ENCODE data around the gene FAM50A. TPM values are rescaled to one million over a fixed set of nuclear protein-coding genes. Genes with fewer than 3 reads are reported as not detected.

FAM50A gene
- total and polyA plus RNA-seq, 2 of the 4 experiments (the other 2 are of a cell fraction), result 46.4 to 119 TPM

GRCh38 chrX:154478728-154479622 lies 35.0 kb downstream of the FAM50A start, which contains the start of gene LAGE3:
Gene LAGE3 (minus strand): TSS chrX:154479281. CDS start chrX:154478915, 366 bp downstream.
- H2BK20ac ChIP-seq (ENCODE audit: low read depth, low read length), result no peak within 1 kb of the TSS
- peak within 1 kb of the TSS; percentile 80; the same call in 1 of the 2 replicates for H3K23ac ChIP-seq (ENCODE audit: low read depth, low read length)
- peak within 1 kb of the TSS; percentile 82 for H2AK9ac ChIP-seq (replicated peaks; ENCODE audit: low read depth, low read length, poor library complexity)
- H3K4me3 ChIP-seq (ENCODE audit: insufficient read depth, low read depth, low read length), result peak within 1 kb of the TSS; percentile 52
- H4K5ac ChIP-seq (ENCODE audit: low read depth, low read length), result peak within 1 kb of the TSS; percentile 47
- WGBS, 2 experiments (ENCODE audit: extremely low coverage in 2 of 2, insufficient read length in 1 of 2), result 31% methylated on average over 37 of the region's 85 CpGs; no CpG with 5 or more reads in 1 of the 2 experiments
- peak within 1 kb of the TSS; percentile 60 for H2AK5ac ChIP-seq (ENCODE audit: low read depth, low read length)
- ChIA-PET CTCF (no interaction called here), POLR2A (ENCODE audit: unreplicated experiment) (interaction anchor here (0.6 to 0.8 kb wide), 2 partner anchors 12 to 81 kb away, joined by 3 read pairs; no protein-coding TSS in a partner anchor)
- in situ Hi-C loops (cut with MboI; ENCODE audit: low sequenced_read_pairs) (no loop called here), dilution Hi-C loops (cut with HindIII; ENCODE audit: low sequenced_read_pairs, unreplicated experiment) (no loop called here), intact Hi-C loops (cut with micrococcal nuclease) (no loop called here)
- no peaks in the 10 kb centered on the region for H3K9me3 ChIP-seq (ENCODE audit: control insufficient read depth, insufficient read depth, low read length)
- H3K14ac ChIP-seq (replicated peaks; ENCODE audit: low read depth, low read length), result peak within 1 kb of the TSS; percentile 44
- peak; percentile 95 for ATAC-seq (ENCODE audit: low read depth)
- H2AFZ ChIP-seq (replicated peaks; ENCODE audit: low read length, poor library complexity), result peak within 1 kb of the TSS; percentile 93
- no peaks in the 10 kb centered on the region; the same call in 1 of the 2 replicates for H4K20me1 ChIP-seq (ENCODE audit: insufficient read depth, low read length)
- BruUV-seq (replicated peaks), result no TSS peak
- peak; percentile 84 for DNase-seq
- H2BK120ac ChIP-seq (ENCODE audit: low read depth, low read length), result peak within 1 kb of the TSS; percentile 77; the same call in 1 of the 2 replicates
- H3K4me1 ChIP-seq (ENCODE audit: control insufficient read depth, insufficient read depth, low read length), result no peaks in the 10 kb centered on the region
- peak within 1 kb of the TSS; percentile 18 for H2BK5ac ChIP-seq (ENCODE audit: low read depth, low read length, poor library complexity, severe bottlenecking)
- H3K36me3 ChIP-seq (ENCODE audit: control insufficient read depth, insufficient read depth, low read length), result peaks cover 3% of the 10 kb centered on the region; the same call in 1 of the 2 replicates
- H3K4ac ChIP-seq (ENCODE audit: low read depth, low read length), result peak within 1 kb of the TSS; percentile 64
- peak within 1 kb of the TSS; percentile 78 for H3K27ac ChIP-seq (ENCODE audit: insufficient read depth, low read length)
- no peaks in the 10 kb centered on the region for H3K27me3 ChIP-seq (ENCODE audit: control insufficient read depth, insufficient read depth, low read length)
- H3K9me1 ChIP-seq (ENCODE audit: insufficient read depth, low read length), result no peaks in the 10 kb centered on the region
- H3K4me2 ChIP-seq (ENCODE audit: low read depth, low read length), result peak within 1 kb of the TSS; percentile 91
- TF ChIP-seq RAD21 (IDR thresholded peaks at IDR 0.05; ENCODE audit: low read length) (no peak), MXI1 (IDR thresholded peaks at IDR 0.05; ENCODE audit: borderline replicate concordance, low read depth, low read length) (peak; percentile 74; the same call in 1 of the 2 replicates), BHLHE40 (IDR thresholded peaks at IDR 0.05; ENCODE audit: low read depth, low read length) (peak; percentile 70), SMC3 (IDR thresholded peaks at IDR 0.05; ENCODE audit: low read depth, low read length) (no peak)
- H2BK15ac ChIP-seq (ENCODE audit: low read depth, low read length), result no peak within 1 kb of the TSS
- peak within 1 kb of the TSS; percentile 88 for H3K9ac ChIP-seq (ENCODE audit: low read depth, low read length)
- no peak within 1 kb of the TSS; the same call in 1 of the 2 replicates for H3K56ac ChIP-seq (ENCODE audit: extremely low read depth, insufficient read depth, low read length)
- H4K8ac ChIP-seq (ENCODE audit: low read depth in 2 of 2, low read length in 2 of 2), result peak within 1 kb of the TSS; percentile 82 to 89; a peak in 3 of 4 replicates
- peak within 1 kb of the TSS; percentile 28; the same call in 1 of the 2 replicates for H4K91ac ChIP-seq (ENCODE audit: insufficient read depth, low read depth, low read length)
- H3K18ac ChIP-seq (ENCODE audit: low read depth, low read length), result 0 out of 2 replicates have a peak within 1 kb of the TSS, but pooled peaks have one; percentile 14
- H3K79me1 ChIP-seq (ENCODE audit: low read depth in 1 of 2, low read length in 2 of 2), result no peaks in the 10 kb centered on the region; a peak in 1 of 4 replicates
